HG03097 (cell line): ENCODE measurements around the gene SIRT3.
"Not testable (repeated sequence)": the region's sequence is repeated elsewhere in the genome, so short reads cannot be mapped to it uniquely, and the experiment has no call there.

ENCODE experiments used
- ATAC-seq: cut with Tn5 transposase; IDR thresholded peaks from one replicate; pipeline ENCODE4 v1.9.1; 2021; ENCODE audit not compliant: unreplicated experiment, low FRiP score

Gene SIRT3

GRCh38 chr11:189200-189783 lies 46.9 kb downstream of the SIRT3 start:
- peak; percentile 23 for ATAC-seq

GRCh38 chr11:180242-180641 lies 55.9 kb downstream of the SIRT3 start:
- not testable (repeated sequence) for ATAC-seq
